Endometrial microvascular endothelial cells (primary cell): ENCODE measurements around the gene SNX24. TPM values are rescaled to one million over a fixed set of nuclear protein-coding genes. Genes with fewer than 3 reads are reported as not detected.

Experiments used
- in situ Hi-C: cut with HindIII; loops from 2 replicates; pipeline ENCODE4 v1.10.0; 2017; ENCODE audit warnings: low sequenced_read_pairs, low pct_unique_long_range_greater_than_20kb; ENCODE audit errors: inconsistent ontology term
- total RNA-seq: library from RNA; depleted of rRNA; stranded (reverse); fragments of >200 nt; gene quantifications from one replicate; pipeline ENCODE4 v1.2.3, GENCODE V29; 2015; ENCODE audit errors: inconsistent ontology term

SNX24 gene
- total RNA-seq, 1 donor from 2014 or later: 11.8 TPM

DNA sequence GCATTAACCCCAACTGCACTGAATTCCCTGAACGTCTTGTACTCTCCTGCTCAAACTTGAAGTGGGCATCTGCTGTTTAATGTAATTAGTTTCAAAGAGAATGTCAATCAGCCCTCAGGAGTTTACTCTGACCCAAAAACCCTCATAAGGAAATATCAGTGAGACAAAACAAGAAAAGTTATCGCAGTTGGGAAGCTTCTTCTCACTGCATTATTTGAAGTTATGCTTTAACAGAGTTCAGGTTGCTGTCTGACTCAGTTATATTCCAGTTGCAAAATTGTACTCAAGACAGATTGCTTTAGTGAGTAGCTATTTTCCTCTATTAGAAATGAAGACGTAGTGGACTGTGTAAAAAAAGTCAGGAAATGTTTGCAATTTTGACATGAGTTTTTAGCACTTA, 139.0 kb downstream of the SNX24 start:
- in situ Hi-C loops: no loop called here

DNA sequence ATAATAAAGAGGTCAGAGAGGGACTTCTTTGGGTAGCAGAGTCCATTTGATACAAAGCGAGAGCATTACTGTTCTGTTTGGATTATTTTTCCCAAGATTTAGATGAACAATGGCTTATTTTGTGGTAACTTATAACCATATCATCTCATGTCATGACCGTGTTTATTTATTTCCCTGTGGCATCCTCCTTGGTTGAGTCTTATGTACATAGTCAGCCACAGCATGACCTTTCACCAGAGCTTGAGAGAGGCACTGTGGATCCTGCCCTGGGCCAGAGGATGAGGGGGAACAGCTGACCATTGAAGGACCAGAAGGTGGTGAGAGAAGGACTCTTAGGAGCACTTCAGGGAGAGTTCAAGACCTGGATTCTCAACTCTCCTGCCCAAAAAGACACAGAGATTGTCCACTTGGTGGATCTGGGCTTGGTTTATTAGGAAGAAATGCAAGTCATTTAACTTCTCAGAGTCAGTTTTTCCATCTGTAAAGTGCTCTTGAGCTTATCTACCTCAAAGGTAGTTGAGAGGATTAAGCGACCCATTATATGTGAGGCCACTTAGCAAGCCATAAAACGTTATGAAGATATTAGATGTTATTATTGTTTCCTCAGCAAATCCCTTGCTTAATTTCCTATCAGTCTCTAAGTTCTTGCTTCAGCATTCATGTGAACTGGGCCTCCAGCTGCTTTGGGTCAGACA, 139.7 kb downstream of the SNX24 start:
- in situ Hi-C loops: no loop called here

- in situ Hi-C loops: no loop called here
These were observed 140.7 kb downstream of the SNX24 start for GRCh38 chr5:122985954-122986721.

DNA sequence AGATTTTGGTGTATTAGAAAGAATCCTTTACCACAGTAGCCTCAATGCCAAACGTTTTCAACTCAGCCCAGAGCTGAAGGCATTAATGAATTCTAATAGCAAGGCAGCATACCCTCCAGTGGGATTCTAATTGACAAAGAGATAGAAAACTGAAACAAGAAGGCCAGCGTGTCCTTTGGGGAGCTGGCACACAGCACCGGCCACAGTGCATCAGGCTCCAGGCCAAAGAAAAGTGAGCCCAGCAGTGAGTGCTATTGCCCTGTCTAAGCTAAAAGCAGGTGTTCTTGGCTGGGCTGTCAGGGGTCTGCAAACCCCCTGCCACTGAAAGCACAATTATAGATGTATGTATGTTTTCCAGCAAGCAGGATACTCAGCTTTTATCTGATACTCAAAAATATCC, 150.7 kb downstream of the SNX24 start:
- in situ Hi-C loops: no loop called here

DNA sequence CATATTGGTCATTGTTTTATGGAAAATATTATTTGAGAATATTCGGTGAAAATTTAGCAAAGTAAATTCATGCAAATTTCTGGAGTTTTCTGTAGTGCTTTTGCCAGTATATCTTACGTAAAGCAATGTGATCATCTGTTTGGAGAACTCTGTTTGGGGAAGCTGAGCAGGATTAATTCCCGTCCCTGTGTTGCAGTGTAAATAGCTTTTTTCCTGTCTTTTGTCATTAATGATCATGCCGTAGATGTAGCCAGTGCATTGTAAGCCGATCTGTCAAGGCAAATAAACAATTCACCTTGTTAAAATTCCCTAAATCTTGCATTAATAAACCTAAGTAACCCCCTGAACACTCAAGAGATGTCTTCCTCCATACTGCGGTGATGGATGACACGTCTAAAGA, 151.9 kb downstream of the SNX24 start:
- in situ Hi-C loops: no loop called here

DNA sequence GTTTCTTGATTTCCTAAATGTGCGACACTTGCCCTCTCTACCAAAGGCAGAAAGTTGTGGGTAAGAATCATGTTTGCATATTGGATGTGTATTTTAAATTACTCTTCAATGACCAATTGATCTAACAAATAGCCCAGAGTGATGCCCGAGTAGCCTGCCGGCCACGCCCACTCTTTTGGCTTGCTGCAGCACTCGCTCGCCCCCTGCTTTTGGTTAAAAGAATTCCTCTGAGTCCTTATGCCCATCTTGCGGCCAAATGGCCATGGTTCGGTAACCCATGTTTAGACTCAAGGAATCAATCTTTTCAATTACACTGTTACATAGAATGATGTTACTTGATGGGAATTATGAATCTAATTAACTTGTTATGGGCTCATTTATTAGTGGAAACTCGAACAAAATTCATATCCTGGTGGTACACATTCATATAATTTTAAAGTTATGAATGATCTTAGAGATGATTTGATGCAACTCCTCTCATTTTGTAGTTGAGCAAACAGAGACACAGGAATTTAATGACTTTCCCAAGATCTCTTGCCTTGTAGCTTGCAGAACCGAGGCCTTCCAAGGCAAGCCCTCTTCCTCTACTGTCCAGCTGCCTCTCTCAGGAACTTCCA, 154.6 kb downstream of the SNX24 start:
- in situ Hi-C loops: no loop called here

DNA sequence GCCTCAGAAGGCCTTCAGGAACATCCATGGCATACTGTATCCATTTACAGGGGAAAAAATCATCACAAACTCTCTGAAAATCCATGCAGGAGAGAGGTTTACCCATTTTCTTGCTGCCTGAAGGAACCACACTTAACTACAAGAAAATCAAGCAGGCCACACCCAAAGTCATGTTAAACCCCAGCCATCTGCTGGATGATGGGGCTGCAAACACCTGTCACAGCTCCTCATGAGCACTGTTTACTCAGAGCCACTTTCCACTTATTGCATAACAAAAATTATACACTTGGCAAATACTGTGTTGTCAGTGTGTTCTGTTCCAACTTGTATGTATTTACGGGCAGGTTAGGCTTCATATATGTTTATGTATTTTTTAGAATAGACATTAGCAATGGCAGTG, 155.3 kb downstream of the SNX24 start:
- in situ Hi-C loops: no loop called here

DNA sequence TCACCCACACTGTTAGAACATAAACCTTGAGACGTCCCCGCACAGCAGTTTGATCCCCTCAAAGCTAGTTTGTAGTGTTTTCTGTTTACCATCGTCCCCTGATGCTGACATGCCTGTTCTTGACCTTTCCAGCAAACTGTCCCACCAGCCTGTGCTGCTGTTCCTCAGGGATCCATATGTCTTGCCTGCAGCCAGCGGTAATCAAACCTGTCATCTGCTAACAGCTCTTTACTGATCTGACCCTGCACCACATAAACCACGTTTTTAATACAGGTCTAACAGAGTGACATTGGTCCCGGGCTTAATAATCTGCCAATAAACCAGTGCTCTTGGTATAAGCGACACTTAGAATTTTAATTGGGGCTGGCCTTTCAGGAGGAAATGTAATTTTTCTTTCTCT, 156.4 kb downstream of the SNX24 start:
- in situ Hi-C loops: no loop called here

- in situ Hi-C loops: no loop called here
These were observed 161.8 kb downstream of the SNX24 start for GRCh38 chr5:123007182-123007581.

GRCh38 chr5:123007754-123008153, 162.3 kb downstream of the SNX24 start:
- in situ Hi-C loops: no loop called here

- in situ Hi-C loops: no loop called here
These were observed 166.9 kb downstream of the SNX24 start for GRCh38 chr5:123012321-123012720.

GRCh38 chr5:123014689-123015088, 169.3 kb downstream of the SNX24 start:
- in situ Hi-C loops: no loop called here

- in situ Hi-C loops: no loop called here
These were observed 182.8 kb downstream of the SNX24 start for GRCh38 chr5:123028222-123028621.

GRCh38 chr5:123033157-123033671, 187.8 kb downstream of the SNX24 start:
- in situ Hi-C loops: no loop called here

DNA sequence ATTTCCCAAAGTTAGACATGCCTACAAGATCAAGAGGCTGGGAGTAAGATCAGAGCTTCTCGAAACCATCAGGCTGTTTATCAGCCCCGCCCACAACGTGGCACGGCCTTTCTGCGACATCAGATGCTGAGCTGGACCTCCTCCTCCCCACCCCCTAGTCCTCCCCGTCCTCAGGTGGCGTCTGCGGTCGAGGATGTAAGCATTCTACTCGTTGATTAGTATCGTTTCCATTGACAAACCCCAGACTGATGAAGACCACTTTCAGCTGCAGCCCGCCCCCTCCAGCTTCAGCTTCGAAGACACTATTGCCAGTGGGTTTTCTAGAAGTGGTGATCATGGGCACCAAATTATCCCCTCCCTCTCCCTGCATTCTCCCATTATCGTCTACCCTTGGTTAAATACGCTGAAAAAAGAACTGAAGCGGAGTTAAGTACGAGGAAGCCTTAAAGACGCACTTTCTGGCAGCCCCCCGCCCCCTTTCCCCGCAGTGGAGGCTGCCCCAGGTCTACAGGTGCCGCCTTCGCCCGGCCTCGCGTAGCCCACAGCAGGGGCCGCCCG, 190.0 kb downstream of the SNX24 start:
- in situ Hi-C loops: no loop called here

DNA sequence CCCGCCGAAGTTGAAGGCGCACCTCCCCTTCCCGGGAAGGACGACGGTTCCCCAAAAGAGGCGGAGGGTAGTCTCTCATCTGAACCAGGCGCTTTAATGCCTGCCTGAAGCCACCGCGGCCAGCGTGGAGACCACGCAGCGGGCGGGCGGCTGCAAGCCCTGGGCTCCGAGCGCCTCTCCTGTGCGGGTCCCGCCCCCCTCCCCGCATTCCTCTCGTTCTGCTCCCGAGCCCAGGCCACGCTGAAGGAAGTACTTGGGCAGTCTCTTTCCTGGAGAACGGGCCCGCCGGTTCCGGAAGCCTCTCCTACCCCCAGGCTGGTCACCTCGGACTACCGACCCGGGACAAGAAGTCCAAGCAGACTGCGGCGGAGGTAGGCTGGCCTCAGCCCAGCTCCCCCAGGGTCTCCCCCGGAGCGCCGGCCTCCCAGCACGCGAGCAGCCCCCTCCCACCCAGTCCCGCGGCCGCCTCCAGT, 190.5 kb downstream of the SNX24 start:
- in situ Hi-C loops: no loop called here

DNA sequence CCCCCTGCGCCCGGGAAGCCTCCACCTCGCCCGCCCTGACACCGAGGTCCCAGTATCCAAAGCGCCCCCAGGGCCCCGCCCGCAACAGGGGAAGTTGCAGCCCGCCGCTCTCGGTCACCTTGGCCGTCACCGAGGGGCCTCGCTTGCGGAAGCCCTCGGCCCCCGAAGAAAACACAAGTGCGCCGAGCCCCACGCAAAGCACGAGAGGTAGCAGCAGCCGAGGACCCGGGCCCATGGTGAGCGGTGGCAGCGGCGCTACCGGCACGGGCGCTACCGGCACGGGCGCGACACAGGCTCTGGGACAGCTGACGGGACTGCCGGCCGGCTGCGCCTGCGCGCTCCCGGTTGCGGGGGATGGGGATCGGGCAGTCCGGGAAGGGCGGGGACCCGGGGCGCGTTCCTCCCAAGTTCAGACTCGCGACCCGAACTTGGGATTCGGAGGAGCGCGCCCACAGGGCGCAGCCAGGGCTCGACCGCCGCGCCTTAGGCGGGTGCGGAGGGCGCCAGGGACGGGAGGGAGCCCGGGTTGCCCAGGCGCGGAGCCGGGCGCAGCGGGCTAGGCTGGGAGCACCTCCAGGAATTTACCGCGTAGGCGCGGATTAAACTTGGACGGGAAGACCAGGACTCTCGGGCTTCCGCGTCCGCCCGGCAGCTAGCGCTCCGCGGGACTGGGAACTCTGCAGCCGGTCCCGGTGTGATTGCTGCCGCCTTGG, 191.1 kb downstream of the SNX24 start, which contains the start of gene PPIC:
TSS of gene PPIC (minus strand) at position 335 of the 713 bp plus-strand sequence. CDS start at position 235, 100 bp downstream.
- in situ Hi-C loops: no loop called here

DNA sequence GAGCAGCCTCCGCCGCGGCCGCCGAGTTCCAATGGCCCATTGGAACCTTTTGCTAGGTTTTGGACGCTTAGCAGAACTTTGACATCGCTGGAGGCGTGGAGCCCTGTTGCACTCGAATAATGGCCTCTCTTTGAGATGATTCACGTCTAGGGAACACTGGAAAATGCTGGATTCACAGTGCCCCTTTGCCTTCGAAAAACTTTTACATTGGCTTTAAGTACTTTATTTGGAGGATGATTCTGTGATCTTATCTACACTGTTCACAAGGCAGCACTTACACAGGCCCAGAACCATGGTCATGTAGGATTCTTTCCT, 191.6 kb downstream of the SNX24 start:
- in situ Hi-C loops: no loop called here

DNA sequence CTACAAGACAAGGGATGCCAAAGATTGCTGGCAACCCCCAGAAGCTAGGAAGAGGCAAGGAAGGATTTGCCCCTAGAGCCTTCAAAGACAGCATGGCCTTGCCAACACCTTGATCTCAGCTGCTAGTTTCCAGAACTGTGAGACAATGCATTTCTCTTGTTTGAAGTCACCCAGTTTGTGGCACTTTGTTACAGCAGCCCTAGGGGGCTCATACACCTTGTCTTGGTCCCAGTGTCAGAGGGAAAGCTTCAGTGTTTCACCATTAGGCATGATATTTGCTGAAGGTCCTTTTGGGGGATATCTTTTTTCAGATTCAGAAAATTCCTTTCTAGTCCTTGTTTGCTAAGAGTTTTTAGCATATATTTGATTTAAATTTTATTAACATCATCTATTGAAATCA, 194.3 kb downstream of the SNX24 start:
- in situ Hi-C loops: no loop called here
